Retinal pigment epithelial cell (primary cell): ENCODE results near the gene BAG3.

Source experiments
- DNase-seq: peaks from one replicate; pipeline ENCODE4 v3.0.0-alpha.2; 2010; ENCODE audit warnings: low read depth
- H3K4me3 ChIP-seq: 2 replicates; pipeline ENCODE4 v1.5.1; 2011; ENCODE audit warnings: mild to moderate bottlenecking, low read length, control low read depth, moderate library complexity
- TF ChIP-seq, protein P1 (sequence below): conservative IDR thresholded peaks from 2 replicates; pipeline ENCODE4 v1.5.1; 2011; ENCODE audit warnings: low read depth, low read length, control low read depth, inconsistent platforms

BAG3 gene

DNA sequence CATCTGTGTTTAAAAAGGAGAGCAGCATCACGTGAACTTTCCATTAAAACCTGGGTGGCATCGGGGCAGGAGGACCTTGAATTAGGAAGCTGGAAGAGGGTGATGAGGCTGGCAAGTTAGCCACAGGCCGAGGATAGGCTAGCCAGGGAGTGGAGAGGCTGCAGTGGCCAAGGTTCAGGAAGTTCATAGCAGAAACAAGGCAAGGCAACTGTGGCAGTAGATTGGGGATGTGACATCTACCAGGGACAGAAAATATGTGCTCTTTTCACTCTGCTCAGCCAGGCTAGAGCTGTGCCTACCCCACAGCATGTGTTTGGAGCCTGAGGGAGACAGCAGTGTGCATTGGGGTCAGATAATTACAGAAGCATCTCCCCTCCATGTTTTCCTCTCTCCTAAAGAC is 72.4 kb downstream of the BAG3 start:
- TF ChIP-seq, protein P1, sequence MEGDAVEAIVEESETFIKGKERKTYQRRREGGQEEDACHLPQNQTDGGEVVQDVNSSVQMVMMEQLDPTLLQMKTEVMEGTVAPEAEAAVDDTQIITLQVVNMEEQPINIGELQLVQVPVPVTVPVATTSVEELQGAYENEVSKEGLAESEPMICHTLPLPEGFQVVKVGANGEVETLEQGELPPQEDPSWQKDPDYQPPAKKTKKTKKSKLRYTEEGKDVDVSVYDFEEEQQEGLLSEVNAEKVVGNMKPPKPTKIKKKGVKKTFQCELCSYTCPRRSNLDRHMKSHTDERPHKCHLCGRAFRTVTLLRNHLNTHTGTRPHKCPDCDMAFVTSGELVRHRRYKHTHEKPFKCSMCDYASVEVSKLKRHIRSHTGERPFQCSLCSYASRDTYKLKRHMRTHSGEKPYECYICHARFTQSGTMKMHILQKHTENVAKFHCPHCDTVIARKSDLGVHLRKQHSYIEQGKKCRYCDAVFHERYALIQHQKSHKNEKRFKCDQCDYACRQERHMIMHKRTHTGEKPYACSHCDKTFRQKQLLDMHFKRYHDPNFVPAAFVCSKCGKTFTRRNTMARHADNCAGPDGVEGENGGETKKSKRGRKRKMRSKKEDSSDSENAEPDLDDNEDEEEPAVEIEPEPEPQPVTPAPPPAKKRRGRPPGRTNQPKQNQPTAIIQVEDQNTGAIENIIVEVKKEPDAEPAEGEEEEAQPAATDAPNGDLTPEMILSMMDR: no peak
- no peak for DNase-seq
- H3K4me3 ChIP-seq: no peak overlapping the region

DNA sequence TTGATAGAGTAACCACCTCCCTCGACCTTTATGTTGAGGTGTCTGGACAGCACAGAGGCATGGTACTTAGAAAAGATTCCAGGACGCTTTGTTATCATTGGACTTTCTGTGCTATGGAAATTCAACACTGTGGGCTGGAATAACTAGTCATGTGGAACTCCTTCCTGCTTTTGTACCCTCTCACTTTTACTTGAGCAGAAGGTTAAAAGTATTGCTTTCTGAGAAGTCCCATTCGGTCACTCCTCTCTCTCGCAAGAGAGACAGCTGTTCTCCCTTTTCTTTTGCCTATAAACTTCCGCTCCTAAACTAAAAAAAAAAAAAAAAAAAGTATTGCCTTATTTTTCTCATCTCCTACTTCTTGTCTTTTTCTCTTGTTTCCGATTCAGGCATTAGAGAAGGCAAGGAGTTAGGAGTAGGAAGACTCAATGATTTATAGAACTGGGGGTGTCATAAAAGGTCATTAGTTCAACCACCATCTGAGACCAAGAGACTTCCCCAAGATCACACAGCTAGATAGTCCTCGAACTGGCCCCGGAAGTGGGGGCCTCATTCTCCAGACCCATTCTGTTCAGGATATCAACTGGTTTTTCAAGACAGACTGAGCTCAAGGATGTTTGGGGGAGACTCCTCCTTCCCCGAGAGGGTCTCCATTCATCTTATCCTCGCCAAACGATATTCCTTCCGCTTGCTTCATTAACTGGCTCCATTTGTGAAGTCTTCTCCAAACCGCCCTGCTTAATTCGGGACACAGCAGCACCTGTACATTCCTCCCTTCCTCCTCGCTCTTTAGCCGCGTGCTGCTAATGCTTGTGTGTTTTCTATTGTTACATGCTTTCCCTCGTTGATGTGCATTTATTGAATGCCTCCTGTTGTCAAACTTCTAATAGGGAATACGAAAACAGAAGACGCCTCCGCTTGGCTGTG is 73.7 kb downstream of the BAG3 start:
- TF ChIP-seq, protein P1: no peak
- H3K4me3 ChIP-seq: peak overlapping the region; percentile 58
- DNase-seq: no peak

DNA sequence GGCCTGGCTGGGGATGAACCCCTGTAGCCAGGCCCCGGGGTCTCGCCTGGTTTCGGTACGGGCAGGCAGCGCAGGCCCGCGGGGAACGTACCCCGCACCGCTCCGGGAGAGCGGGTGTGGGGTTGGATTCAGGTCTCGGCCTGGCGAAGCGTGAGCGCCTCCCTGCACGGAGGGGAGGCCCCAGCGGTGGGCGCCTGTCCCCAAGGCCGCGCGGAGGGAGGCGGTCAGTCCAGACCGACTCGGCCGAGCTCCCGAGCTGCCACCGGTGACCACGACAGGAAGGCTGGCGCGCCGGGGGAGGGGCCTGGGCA is 74.3 kb downstream of the BAG3 start:
- DNase-seq: no peak
- peak overlapping the region; percentile 58 for H3K4me3 ChIP-seq
- TF ChIP-seq, protein P1: no peak

DNA sequence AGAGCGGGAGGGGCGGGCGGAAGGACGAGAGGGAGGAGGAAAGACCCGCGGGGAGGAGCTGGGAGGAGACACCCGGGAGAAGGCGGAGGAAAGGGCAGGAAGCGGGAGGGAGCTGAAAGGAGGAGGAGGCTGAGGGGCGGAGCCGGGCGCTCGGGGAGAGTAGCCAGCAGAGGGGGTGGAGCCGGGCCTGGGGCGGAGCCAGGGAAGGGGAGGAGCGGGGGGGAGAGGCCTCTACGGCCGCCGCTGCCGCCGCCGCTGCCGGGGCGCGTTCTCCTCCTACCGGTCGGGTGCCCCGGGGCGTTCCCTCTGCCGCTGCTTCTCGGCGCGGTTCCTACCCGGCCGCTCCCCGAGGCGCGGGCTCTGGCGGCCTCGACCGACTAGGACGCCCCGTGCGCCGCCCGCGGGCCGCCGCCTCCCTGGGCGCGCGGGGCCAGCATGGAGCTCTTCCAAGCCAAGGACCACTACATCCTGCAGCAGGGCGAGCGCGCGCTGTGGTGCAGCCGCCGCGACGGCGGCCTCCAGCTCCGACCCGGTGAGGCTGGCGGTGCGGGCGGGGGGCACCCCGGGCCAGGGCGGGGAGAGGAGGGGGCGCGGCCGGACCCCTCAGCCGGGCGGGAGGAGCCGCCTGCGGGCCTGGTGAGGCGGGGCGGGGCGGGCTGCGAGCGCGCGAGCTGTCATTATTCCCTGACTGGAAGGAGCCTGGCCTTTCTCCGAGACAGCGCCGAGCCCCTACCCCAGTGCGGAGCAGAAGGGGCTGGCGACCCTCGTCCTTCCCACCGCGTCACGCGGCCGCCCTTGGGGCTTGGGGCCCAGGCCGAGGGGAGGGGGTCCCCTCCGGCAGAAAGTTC is 74.9 kb downstream of the BAG3 start, which contains the start of gene INPP5F:
TSS of gene INPP5F (plus strand) at position 223 of the 848 bp plus-strand sequence. CDS start at position 436, 213 bp downstream.
- H3K4me3 ChIP-seq: peak within 1 kb of the TSS; percentile 67
- TF ChIP-seq, protein P1: no peak
- peak; percentile 91 for DNase-seq

DNA sequence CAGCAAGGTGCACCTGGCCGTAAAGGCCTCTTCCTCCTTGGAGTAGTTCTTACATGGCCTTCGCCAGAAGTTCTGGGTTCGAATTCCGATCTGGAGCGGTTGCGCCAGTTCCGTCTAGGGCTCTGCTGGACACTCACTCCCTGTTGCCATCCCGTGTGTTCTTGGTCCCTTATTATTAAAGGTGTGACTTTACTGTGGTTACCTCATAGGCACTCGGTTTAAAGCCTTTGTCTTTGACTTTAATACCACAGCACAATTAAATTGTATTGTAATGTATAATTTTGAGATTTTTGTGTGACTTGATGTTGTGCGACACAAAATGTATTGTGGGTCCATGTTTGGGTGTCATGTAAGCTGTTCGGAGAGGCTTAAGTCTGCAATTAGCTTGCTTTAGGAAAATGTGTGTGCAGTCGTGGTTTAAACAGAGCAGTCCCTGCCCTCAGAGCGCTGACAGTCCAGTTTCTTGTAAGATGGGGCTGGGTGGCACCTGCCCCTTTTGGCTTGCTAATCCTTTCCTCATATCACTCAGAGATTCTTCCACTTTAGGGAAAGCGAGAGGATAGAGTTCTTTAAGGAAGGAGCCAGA is 75.6 kb downstream of the BAG3 start:
- TF ChIP-seq, protein P1: no peak
- DNase-seq: no peak
- peak overlapping the region; percentile 67 for H3K4me3 ChIP-seq
